Measurements from ENCODE around the gene UXS1.

- TF ChIP-seq ELF4 (CRISPR knock-in tag; IDR thresholded peaks at IDR 0.05; ENCODE audit: low read depth) (no peak), ARID4B (CRISPR knock-in tag; IDR thresholded peaks at IDR 0.05; ENCODE audit: borderline replicate concordance) (no peak), CTCF (IDR thresholded peaks at IDR 0.05) (no peak), MXD4 (CRISPR knock-in tag; IDR thresholded peaks at IDR 0.05; ENCODE audit: borderline replicate concordance) (no peak), NFE2L1 (CRISPR knock-in tag; IDR thresholded peaks at IDR 0.05) (no peak), ETV6 (CRISPR knock-in tag; IDR thresholded peaks at IDR 0.05) (no peak), TEAD4 (CRISPR knock-in tag; IDR thresholded peaks at IDR 0.05) (no peak), CREB1 (CRISPR knock-in tag; IDR thresholded peaks at IDR 0.05) (no peak), USF1 (CRISPR knock-in tag; IDR thresholded peaks at IDR 0.05) (no peak), ZNF121 (CRISPR knock-in tag; IDR thresholded peaks at IDR 0.05) (no peak), NR2C2 (CRISPR knock-in tag; IDR thresholded peaks at IDR 0.05) (no peak), CDX4 (CRISPR knock-in tag; IDR thresholded peaks at IDR 0.05; ENCODE audit: borderline replicate concordance) (no peak), ZNF425 (CRISPR knock-in tag; conservative IDR thresholded peaks at IDR 0.05) (no peak)
These were observed 1.9 kb upstream of the UXS1 start for GRCh38 chr2:106195981-106196380.

Data from WTC11 (cell line).